GM12878 (cell line): ENCODE measurements around the gene SEMA3C. TPM values are rescaled to one million over a fixed set of nuclear protein-coding genes. Genes with fewer than 3 reads are reported as not detected.

Source experiments
- ATAC-seq: fragments of 200-7000 bp; cut with Tn5 transposase; 3 replicates; pipeline ENCODE4 v1.9.1; 2020; ENCODE audit warnings: mild to moderate bottlenecking, moderate library complexity
- BruUV-seq: library from RNA; stranded (reverse); fragments of 400-500 nt; replicated peaks from 2 replicates; lab custom pipeline; 2021; lab: Mats Ljungman, UMichigan
- CTCF ChIA-PET: fragments of 300-600 bp; sonication (Branson Sonifier 250); formaldehyde crosslinking; extraction: SDS; loops from one replicate; lab custom pipeline; 2021; ENCODE audit warnings: inconsistent platforms; lab: Yijun Ruan, JAX
- POLR2A ChIA-PET: fragments of 350-600 bp; formaldehyde crosslinking; extraction: SDS; loops from one replicate; lab custom pipeline; 2021; ENCODE audit warnings: inconsistent platforms; lab: Charles Lee
- RAD21 ChIA-PET: fragments of 300-600 bp; sonication (Branson Sonifier 250); formaldehyde crosslinking; loops from one replicate; lab custom pipeline; 2023; ENCODE audit warnings: antibody characterized with exemption; ENCODE audit not compliant: unreplicated experiment; lab: Charles Lee
- SMC1A ChIA-PET: fragments of 300-600 bp; sonication (Branson Sonifier 250); formaldehyde crosslinking; loops from one replicate; lab custom pipeline; 2023; ENCODE audit not compliant: unreplicated experiment, uncharacterized antibody; lab: Charles Lee
- DNase-seq: peaks from one replicate; pipeline ENCODE4 v3.0.0-alpha.2; 2011; ENCODE audit warnings: low read depth, low spot score
- FAIRE-seq: peaks from 3 replicates; lab custom pipeline; 2011; peaks lifted over from hg19 to GRCh38; lab: Jason Lieb, UNC
- H2AFZ ChIP-seq: 2 replicates; pipeline ENCODE4 v1.6.0; 2011; ENCODE audit warnings: low read depth, low read length, control low read depth; ENCODE audit not compliant: control insufficient read depth
- H3K27ac ChIP-seq: 2 replicates; pipeline ENCODE4 v1.5.1; 2011; ENCODE audit warnings: control low read depth; ENCODE audit not compliant: control insufficient read depth, insufficient read depth
- H3K27me3 ChIP-seq, 2 experiments: replicated peaks in 1 of 2; 2 replicates each; pipeline versions ENCODE4 v1.6.0 to v1.6.1; 2011; ENCODE audit warnings: low read length in 1 of 2; ENCODE audit not compliant: control insufficient read depth in 2 of 2, insufficient read depth in 2 of 2
- H3K36me3 ChIP-seq, 2 experiments: 2 replicates each; pipeline ENCODE4 v1.5.1; 2011; ENCODE audit warnings: low read length in 1 of 2; ENCODE audit not compliant: control insufficient read depth in 2 of 2, insufficient read depth in 2 of 2
- H3K4me1 ChIP-seq: 2 replicates; pipeline ENCODE4 v1.6.1; 2011; ENCODE audit warnings: mild to moderate bottlenecking, low read length, moderate library complexity, mixed read lengths; ENCODE audit not compliant: control insufficient read depth, insufficient read depth
- H3K4me2 ChIP-seq: 2 replicates; pipeline ENCODE4 v1.6.0; 2011; ENCODE audit warnings: control low read depth; ENCODE audit not compliant: control insufficient read depth, insufficient read depth
- H3K4me3 ChIP-seq: fragments of 200-600 bp; sonication (generic); 2 replicates; pipeline ENCODE4 v1.5.1; 2016
- H3K79me2 ChIP-seq: 2 replicates; pipeline ENCODE4 v1.6.0; 2011; ENCODE audit warnings: low read length; ENCODE audit not compliant: control insufficient read depth, insufficient read depth
- H3K9ac ChIP-seq: 2 replicates; pipeline ENCODE4 v1.8.0; 2011; ENCODE audit warnings: low read length, control low read depth, mixed read lengths; ENCODE audit not compliant: control insufficient read depth, insufficient read depth
- H3K9me3 ChIP-seq: replicated peaks from 3 replicates; pipeline ENCODE4 v1.5.1; 2011; ENCODE audit warnings: mild to moderate bottlenecking, low read length; ENCODE audit not compliant: control insufficient read depth, insufficient read depth
- H4K20me1 ChIP-seq: 2 replicates; pipeline ENCODE4 v1.6.0; 2011; ENCODE audit not compliant: control insufficient read depth, insufficient read depth
- ATF2 ChIP-seq: IDR thresholded peaks from 2 replicates; pipeline ENCODE4 v1.6.1; 2012; ENCODE audit warnings: low read length, inconsistent platforms
- ATF3 ChIP-seq: IDR thresholded peaks from 2 replicates; pipeline ENCODE4 v1.6.1; 2011; ENCODE audit warnings: low read depth, mild to moderate bottlenecking, low read length, moderate library complexity, borderline replicate concordance; ENCODE audit errors: extremely low read depth
- CHD4 ChIP-seq: fragments of 200-600 bp; sonication (generic); IDR thresholded peaks from 2 replicates; pipeline ENCODE4 v1.6.1; 2016; ENCODE audit warnings: mild to moderate bottlenecking
- CTCF ChIP-seq, 3 experiments: IDR thresholded peaks in 2 of 3; conservative IDR thresholded peaks in 1 of 3; 2 replicates each; pipeline ENCODE4 v1.5.1; 2011; ENCODE audit warnings: low read depth in 3 of 3, low read length in 3 of 3, mild to moderate bottlenecking in 3 of 3, control low read depth in 2 of 3, moderate library complexity in 2 of 3, inconsistent platforms in 1 of 3, mixed read lengths in 1 of 3; ENCODE audit not compliant: control insufficient read depth in 2 of 3, insufficient read depth in 1 of 3; ENCODE audit errors: extremely low read depth in 1 of 3
- FOXK2 ChIP-seq: fragments of 450-650 bp; IDR thresholded peaks from 2 replicates; pipeline ENCODE4 v1.6.1; 2017; ENCODE audit warnings: mild to moderate bottlenecking, moderate library complexity
- FOXM1 ChIP-seq: IDR thresholded peaks from 2 replicates; pipeline ENCODE4 v1.6.1; 2012; ENCODE audit warnings: low read depth, mild to moderate bottlenecking, inconsistent platforms, low read length, moderate library complexity
- IRF5 ChIP-seq: fragments of 450-650 bp; IDR thresholded peaks from 2 replicates; pipeline ENCODE4 v1.6.1; 2017; ENCODE audit warnings: borderline replicate concordance
- JUNB ChIP-seq: IDR thresholded peaks from 2 replicates; pipeline ENCODE4 v1.6.1; 2016; ENCODE audit warnings: antibody characterized with exemption, mild to moderate bottlenecking
- MEF2B ChIP-seq: fragments of 450-650 bp; IDR thresholded peaks from 2 replicates; pipeline ENCODE4 v1.6.1; 2018; ENCODE audit warnings: mild to moderate bottlenecking, moderate library complexity; ENCODE audit not compliant: partially characterized antibody, poor library complexity, severe bottlenecking
- MLLT1 ChIP-seq: fragments of 450-650 bp; IDR thresholded peaks from 2 replicates; pipeline ENCODE4 v1.6.1; 2016; ENCODE audit warnings: mild to moderate bottlenecking
- NFYB ChIP-seq: IDR thresholded peaks from 2 replicates; pipeline ENCODE4 v1.6.1; 2011; ENCODE audit warnings: low read depth, mild to moderate bottlenecking, low read length, improper control_type of control experiment, moderate library complexity; ENCODE audit not compliant: insufficient read depth
- NRF1 ChIP-seq: conservative IDR thresholded peaks from 2 replicates; pipeline ENCODE4 v1.6.1; 2011; ENCODE audit warnings: mild to moderate bottlenecking, low read depth, low read length, improper control_type of control experiment
- PML ChIP-seq: IDR thresholded peaks from 2 replicates; pipeline ENCODE4 v1.6.1; 2012; ENCODE audit warnings: low read length, inconsistent platforms
- RELA ChIP-seq: fragments of 450-650 bp; IDR thresholded peaks from 2 replicates; pipeline ENCODE4 v1.8.0; 2014; ENCODE audit warnings: borderline replicate concordance; ENCODE audit not compliant: partially characterized antibody
- TCF3 ChIP-seq: IDR thresholded peaks from 2 replicates; pipeline ENCODE4 v1.6.1; 2012; ENCODE audit warnings: low read depth, mild to moderate bottlenecking, low read length, borderline replicate concordance; ENCODE audit not compliant: insufficient read depth
- TCF7 ChIP-seq: IDR thresholded peaks from 2 replicates; pipeline ENCODE4 v1.6.1; 2014; ENCODE audit warnings: antibody characterized with exemption, borderline replicate concordance
- ZBED1 ChIP-seq: IDR thresholded peaks from 2 replicates; pipeline ENCODE4 v1.6.1; 2016; ENCODE audit warnings: borderline replicate concordance
- ZNF274 ChIP-seq: IDR thresholded peaks from one replicate; pipeline ENCODE4 v1.8.0; 2011; ENCODE audit not compliant: insufficient read length, insufficient read depth
- WGBS: methylation state at CpG from one replicate; pipeline ENCODE4 v1.1.6; 2016; ENCODE audit warnings: low lambda C conversion rate; ENCODE audit not compliant: insufficient replicate concordance, insufficient coverage; ENCODE audit errors: missing lambda C conversion rate; 5-methylcytosine and 5-hydroxymethylcytosine counted together
- in situ Hi-C: fragments of 300-500 bp; cut with MboI; formaldehyde crosslinking; loops from 9 replicates; pipeline ENCODE4 v1.14.3; 2018; ENCODE audit warnings: mixed read lengths
- intact Hi-C: fragments of 100-400 bp; cut with micrococcal nuclease; formaldehyde crosslinking; loops from one replicate; pipeline ENCODE4 v1.14.2; 2022; ENCODE audit not compliant: unreplicated experiment
- polyA plus RNA-seq, 11 experiments: library from polyadenylated mRNA; depleted of rRNA in 4 of 11; unstranded in 6 of 11; stranded (reverse) in 5 of 11; fragments of >200 nt; fragmentation: Nextera tagmentation in 4 of 11; fragmentation: Illumina TruSeq in 1 of 11; extraction: Ambion mirVana in 4 of 11; extraction: Trizol in 1 of 11; gene quantifications; 1 replicate in 1 of 11; 2 replicates in 10 of 11; pipeline versions ENCODE4 v1.2.1 to v1.2.3, GENCODE V29; 2011 to 2016; ENCODE audit warnings: inconsistent platforms in 2 of 11, missing spikeins in 2 of 11, low read depth in 1 of 11
- total RNA-seq, 4 experiments: library from RNA; depleted of rRNA in 3 of 4; stranded (reverse); fragments of >200 nt in 3 of 4; fragmentation: Illumina TruSeq in 1 of 4; extraction: Trizol in 1 of 4; gene quantifications; 2 replicates each; pipeline versions ENCODE4 v1.2.1 to v1.2.3, GENCODE V29; 2013 to 2021

Gene SEMA3C
- total and polyA plus RNA-seq, 10 of the 15 experiments (the other 5 are each of a cell fraction or from before 2014, with no cell fraction given), result 0.01 to 0.41 (median 0.11) TPM; not detected in 6

GRCh38 chr7:80847027-80847426 lies 71.8 kb downstream of the SEMA3C start:
- H3K4me3 ChIP-seq, result no peak overlapping the region
- 19% methylated on average over 3 of the region's 3 CpGs for WGBS
- in situ Hi-C loops (no loop called here), intact Hi-C loops (no loop called here)
- DNase-seq (no peak), FAIRE-seq (no peak), ATAC-seq (no peak)
- RAD21 ChIA-PET, result no interaction called here
- SMC1A ChIA-PET, result no interaction called here
- BruUV-seq, result no TSS peak
- H3K27ac ChIP-seq, result no peak overlapping the region
- no peaks in the 10 kb centered on the region for H3K36me3 ChIP-seq
- H4K20me1 ChIP-seq, result no peaks in the 10 kb centered on the region
- no peak overlapping the region for H3K4me2 ChIP-seq
- no peak overlapping the region for H3K9ac ChIP-seq
- no peaks in the 10 kb centered on the region for H3K4me1 ChIP-seq
- H2AFZ ChIP-seq, result no peak overlapping the region
- no peaks in the 10 kb centered on the region for H3K9me3 ChIP-seq
- H3K27me3 ChIP-seq, result no peaks in the 10 kb centered on the region
- POLR2A ChIA-PET, result no interaction called here
- H3K79me2 ChIP-seq, result no peaks in the 10 kb centered on the region
- CTCF ChIA-PET, result no interaction called here
- TF ChIP-seq TCF3 (no peak), MEF2B (no peak), NFYB (no peak), NRF1 (no peak), IRF5 (no peak), CTCF (IDR thresholded peaks at IDR 0.05 in 2 of 3, conservative IDR thresholded peaks at IDR 0.05 in 1 of 3; ENCODE audit: control insufficient read depth in 2 of 3, extremely low read depth in 1 of 3, insufficient read depth in 1 of 3, low read depth in 3 of 3, low read length in 3 of 3) (no peak), ZBED1 (no peak), FOXK2 (no peak), PML (no peak), MLLT1 (no peak), ATF2 (no peak), ATF3 (no peak), JUNB (no peak), FOXM1 (no peak), RELA (no peak), TCF7 (no peak), CHD4 (no peak), ZNF274 (no peak)
